Astrocyte of the cerebellum (primary cell): ENCODE results near the gene CARD16.
"Not testable (repeated sequence)": the region's sequence is repeated elsewhere in the genome, so short reads cannot be mapped to it uniquely, and the experiment has no call there.

ENCODE experiments used
- DNase-seq: peaks from one replicate; pipeline ENCODE4 v3.0.0-alpha.2; 2011; ENCODE audit warnings: low read depth
- H3K4me3 ChIP-seq: 2 replicates; pipeline ENCODE4 v1.5.1; 2011; ENCODE audit warnings: mild to moderate bottlenecking, low read depth, low read length, moderate library complexity
- in situ Hi-C: cut with HindIII; loops from 2 replicates; pipeline ENCODE4 v1.10.0; 2017; ENCODE audit warnings: low sequenced_read_pairs
- TF ChIP-seq, protein P1 (sequence below): IDR thresholded peaks from 2 replicates; pipeline ENCODE4 v1.5.1; 2012; ENCODE audit warnings: low read length, low read depth, moderate library complexity, mild to moderate bottlenecking; ENCODE audit errors: missing control alignments

The CARD16 gene

DNA sequence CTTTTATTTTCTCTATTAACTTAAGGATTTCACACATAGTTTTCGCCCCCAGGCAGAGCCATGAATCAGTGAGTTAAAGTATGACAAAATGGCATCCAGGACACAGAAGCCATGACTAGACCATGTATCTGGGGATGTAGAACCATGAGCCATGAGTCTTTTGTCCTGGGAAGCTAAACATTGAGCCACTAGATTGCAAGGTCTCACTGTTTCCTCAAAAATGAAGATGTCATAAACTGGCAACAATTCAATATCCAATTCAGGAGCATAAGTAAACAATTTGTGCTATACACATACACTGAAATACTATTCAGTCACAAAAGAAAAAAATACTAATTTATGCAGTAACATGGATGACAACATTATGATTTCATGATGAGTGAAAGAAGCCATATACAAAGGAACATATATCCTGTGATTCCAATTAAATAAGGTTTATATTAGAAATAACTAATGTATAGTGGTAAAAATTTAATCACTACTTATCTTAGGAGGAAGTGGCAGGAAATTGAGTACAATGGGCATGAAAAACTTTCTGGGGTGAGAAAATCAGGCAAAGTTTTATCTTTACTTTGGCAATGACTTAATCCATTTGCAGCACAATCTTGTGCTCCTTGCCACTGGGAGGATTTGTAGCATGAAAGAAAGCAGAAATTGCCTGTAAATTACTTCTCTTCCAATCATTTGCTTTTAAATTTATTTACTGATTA is 28.5 kb upstream of the CARD16 start:
- TF ChIP-seq, protein P1, sequence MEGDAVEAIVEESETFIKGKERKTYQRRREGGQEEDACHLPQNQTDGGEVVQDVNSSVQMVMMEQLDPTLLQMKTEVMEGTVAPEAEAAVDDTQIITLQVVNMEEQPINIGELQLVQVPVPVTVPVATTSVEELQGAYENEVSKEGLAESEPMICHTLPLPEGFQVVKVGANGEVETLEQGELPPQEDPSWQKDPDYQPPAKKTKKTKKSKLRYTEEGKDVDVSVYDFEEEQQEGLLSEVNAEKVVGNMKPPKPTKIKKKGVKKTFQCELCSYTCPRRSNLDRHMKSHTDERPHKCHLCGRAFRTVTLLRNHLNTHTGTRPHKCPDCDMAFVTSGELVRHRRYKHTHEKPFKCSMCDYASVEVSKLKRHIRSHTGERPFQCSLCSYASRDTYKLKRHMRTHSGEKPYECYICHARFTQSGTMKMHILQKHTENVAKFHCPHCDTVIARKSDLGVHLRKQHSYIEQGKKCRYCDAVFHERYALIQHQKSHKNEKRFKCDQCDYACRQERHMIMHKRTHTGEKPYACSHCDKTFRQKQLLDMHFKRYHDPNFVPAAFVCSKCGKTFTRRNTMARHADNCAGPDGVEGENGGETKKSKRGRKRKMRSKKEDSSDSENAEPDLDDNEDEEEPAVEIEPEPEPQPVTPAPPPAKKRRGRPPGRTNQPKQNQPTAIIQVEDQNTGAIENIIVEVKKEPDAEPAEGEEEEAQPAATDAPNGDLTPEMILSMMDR: no peak
- in situ Hi-C loops: no loop called here
- DNase-seq: no peak
- no peak overlapping the region for H3K4me3 ChIP-seq

DNA sequence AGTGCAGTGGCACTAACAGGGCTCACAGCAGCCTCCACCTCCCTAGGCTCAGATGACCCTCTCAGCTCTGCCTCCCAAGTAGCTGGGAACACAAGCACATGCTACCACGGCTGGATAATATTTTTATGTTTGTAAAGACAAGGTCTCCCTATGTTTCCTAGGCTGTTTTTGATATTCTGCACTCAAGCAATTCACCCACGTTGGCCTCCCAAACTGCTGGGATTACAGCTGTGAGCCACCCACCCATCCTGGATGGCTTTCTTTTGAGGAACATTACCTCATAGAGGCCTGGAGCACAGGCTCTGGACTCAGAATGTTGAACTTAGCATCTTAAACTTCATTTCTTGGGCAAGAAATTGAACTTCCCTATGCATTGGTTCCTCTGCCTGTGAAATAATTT is 26.9 kb upstream of the CARD16 start:
- H3K4me3 ChIP-seq, in situ Hi-C loops, DNase-seq: not testable (repeated sequence)

DNA sequence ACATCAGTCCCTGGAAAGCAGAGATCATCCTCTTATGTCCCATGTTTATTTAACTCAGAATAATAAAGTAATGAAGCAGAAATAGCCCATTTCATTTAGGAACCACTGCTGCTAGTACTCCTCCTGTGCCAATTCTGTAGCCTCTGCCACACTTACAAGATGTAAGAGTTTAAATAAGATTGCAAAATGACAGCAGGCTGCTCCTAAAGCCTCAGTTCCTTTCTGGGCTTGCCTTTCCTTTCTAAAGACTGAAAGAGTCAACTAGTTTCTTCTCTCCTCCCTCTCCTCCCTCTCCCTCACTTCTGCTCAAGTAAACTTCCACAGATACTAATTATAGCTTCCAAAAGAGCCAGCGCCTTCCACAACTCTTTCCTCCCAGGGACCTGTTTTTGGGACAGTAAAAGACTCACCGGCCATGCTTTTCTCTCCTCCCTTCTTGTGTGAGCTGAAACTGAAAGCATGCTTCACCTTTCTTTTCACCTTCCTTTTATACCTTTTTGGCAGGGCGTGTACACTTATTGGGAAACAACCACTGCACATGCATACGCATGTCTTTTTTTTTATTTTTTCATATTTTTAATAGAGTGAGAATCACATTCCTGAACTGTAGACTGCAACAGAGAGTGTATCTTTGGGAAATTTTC is 26.1 kb upstream of the CARD16 start:
- DNase-seq: no peak
- TF ChIP-seq, protein P1: no peak
- H3K4me3 ChIP-seq: no peak overlapping the region
- in situ Hi-C loops: no loop called here

DNA sequence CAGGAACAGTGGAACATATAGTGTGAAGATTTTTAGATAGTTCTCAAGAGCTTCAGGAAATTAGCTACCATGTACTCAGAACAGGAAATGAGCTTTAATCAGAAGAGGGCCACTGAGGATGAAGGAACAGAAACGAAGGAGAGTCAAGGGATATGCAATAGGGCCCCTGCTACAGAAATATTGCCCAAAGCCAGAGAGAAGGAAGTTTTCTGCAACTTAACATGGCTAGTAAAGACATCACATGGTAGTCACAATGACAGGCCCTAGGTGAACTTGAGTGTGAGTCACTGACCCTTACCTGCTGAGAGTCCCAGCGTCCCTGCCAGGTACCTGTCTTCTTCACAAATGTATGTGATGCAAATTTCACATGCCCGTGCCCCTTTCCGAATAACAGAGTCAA is 25.2 kb upstream of the CARD16 start:
- TF ChIP-seq, protein P1: no peak
- no peak overlapping the region for H3K4me3 ChIP-seq
- DNase-seq: no peak
- in situ Hi-C loops: no loop called here

DNA sequence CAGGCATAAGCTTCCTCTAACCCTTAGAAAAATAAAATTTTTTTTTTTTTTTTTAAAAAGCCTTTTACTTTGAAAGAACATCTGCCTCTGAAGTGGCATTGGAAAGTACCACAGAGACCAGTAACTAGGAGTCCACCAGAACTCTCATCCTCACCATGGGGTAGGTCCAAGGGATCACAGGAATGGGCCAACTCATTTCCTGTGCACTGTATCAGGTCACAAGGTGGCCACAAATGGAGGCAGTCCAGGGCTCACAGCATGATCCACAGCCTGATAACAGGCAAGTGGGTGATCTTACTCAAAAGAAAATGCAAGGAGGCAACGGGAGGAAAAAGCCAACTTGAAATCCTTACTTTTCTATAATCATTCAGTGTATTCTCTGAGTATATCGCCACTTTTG is 24.6 kb upstream of the CARD16 start:
- H3K4me3 ChIP-seq, DNase-seq, in situ Hi-C loops: not testable (repeated sequence)

DNA sequence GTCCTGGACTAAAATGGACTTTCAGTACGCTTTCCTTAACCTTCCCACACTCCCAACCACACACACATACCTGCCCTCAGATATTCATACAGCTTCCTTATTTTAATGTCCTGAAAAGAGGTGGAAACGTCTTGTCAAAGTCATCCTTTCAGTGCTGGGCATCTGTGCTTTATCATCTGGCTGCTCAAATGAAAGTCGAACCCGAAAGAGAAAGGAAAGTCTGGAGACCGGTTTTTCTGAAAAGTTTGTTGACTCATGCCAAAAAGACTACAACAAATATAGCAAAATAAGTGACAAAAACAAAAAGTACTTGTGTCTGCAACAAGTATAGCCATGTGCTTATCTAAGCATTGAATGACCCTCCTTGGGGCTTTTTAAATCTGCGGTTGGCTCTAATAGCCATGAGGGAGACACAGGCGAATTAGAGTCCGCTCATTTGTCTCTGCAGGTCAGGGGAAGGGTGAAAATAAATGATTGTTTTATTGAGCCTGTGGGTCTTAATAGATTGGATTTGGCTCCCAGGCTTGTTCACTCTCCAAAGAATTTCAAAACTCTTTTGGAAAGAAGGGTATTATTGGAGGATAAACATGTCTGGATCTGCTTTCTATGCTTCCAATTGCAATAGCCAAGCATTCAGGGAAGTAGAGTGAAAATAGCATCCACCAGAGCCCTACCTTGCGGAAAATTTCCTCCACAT is 18.3 kb upstream of the CARD16 start:
- H3K4me3 ChIP-seq, in situ Hi-C loops, DNase-seq: not testable (repeated sequence)

DNA sequence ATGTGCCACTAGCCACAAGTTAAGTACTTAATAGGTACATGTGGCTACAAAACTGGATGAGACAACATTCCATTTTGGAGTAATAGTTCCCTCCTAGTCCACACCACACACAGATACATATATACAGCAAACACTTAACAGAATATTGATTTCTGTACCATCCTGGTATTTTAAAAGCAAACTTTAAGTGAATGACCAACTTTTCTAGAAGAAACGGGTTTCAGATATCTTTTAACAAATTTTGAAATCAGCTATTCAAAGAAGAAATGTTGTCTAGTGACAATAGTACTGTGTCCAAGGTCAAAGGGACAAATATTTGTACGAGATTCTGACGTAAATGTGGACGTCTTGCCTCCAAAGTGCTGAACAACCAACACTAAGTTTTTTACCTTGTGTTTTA is 12.3 kb upstream of the CARD16 start:
- in situ Hi-C loops: no loop called here
- TF ChIP-seq, protein P1: no peak
- no peak overlapping the region for H3K4me3 ChIP-seq
- DNase-seq: no peak

DNA sequence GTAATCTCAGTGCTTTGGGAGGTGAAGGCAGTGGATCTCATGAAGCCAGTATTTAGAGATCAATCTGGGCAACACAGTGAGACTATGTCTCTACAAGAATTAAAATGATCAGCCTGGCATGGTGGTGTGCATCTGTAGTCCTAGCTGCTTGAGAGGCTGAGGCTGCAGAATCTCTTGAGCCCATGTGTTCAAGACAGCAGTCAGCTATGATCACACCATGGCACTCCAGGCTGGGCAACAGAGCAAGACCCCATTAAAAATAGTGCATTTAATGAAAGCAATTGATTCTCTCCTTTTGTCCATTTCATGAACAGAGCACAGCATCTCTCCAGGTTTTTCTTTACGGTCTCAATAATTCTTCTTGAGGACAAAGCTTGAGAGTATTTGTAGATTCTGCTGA is 11.3 kb upstream of the CARD16 start:
- TF ChIP-seq, protein P1: no peak
- in situ Hi-C loops: no loop called here
- no peak overlapping the region for H3K4me3 ChIP-seq
- DNase-seq: no peak
